DND-41 (cell line): ENCODE results near the gene SETBP1.

ENCODE experiments used
- ATAC-seq: fragments of 200-7000 bp; cut with Tn5 transposase; 3 replicates; pipeline ENCODE4 v1.9.1; 2021; ENCODE audit warnings: low read depth; ENCODE audit not compliant: insufficient read depth
- DNase-seq: peaks from one replicate; pipeline ENCODE4 v3.0.0-alpha.2; 2020
- H2AFZ ChIP-seq: 2 replicates; pipeline ENCODE4 v1.6.0; 2012; ENCODE audit warnings: low read depth, low read length
- H3K27ac ChIP-seq: 2 replicates; pipeline ENCODE4 v1.5.1; 2012; ENCODE audit warnings: low read length, inconsistent platforms
- H3K27me3 ChIP-seq: fragments of 200-600 bp; sonication (generic); 2 replicates; pipeline ENCODE4 v1.6.0; 2012; ENCODE audit warnings: low read length, mild to moderate bottlenecking, inconsistent platforms; ENCODE audit not compliant: insufficient read depth, poor library complexity
- H3K36me3 ChIP-seq: 2 replicates; pipeline ENCODE4 v1.5.1; 2012; ENCODE audit warnings: low read length, inconsistent platforms; ENCODE audit not compliant: insufficient read depth
- H3K4me1 ChIP-seq: 2 replicates; pipeline ENCODE4 v1.5.1; 2012; ENCODE audit warnings: mild to moderate bottlenecking, low read length; ENCODE audit not compliant: insufficient read depth
- H3K4me2 ChIP-seq: 2 replicates; pipeline ENCODE4 v1.6.0; 2012; ENCODE audit warnings: mild to moderate bottlenecking, moderate library complexity, low read length, inconsistent platforms; ENCODE audit not compliant: insufficient read depth
- H3K4me3 ChIP-seq, 2 experiments: fragments of 200-600 bp in 1 of 2; shearing (Covaris generic) in 1 of 2; 2 replicates each; pipeline ENCODE4 v1.5.1; 2012 to 2016; ENCODE audit warnings: inconsistent platforms in 2 of 2, low read length in 2 of 2, mild to moderate bottlenecking in 2 of 2, low read depth in 1 of 2, moderate library complexity in 1 of 2
- H3K79me2 ChIP-seq: 2 replicates; pipeline ENCODE4 v1.6.0; 2012; ENCODE audit warnings: low read length, inconsistent platforms; ENCODE audit not compliant: insufficient read depth
- H3K9ac ChIP-seq: 2 replicates; pipeline ENCODE4 v1.6.0; 2012; ENCODE audit warnings: low read depth, mild to moderate bottlenecking, inconsistent platforms, low read length, moderate library complexity
- H3K9me3 ChIP-seq: 2 replicates; pipeline ENCODE4 v1.5.1; 2012; ENCODE audit warnings: low read length, moderate library complexity, mild to moderate bottlenecking, inconsistent platforms; ENCODE audit not compliant: insufficient read depth, severe bottlenecking
- H4K20me1 ChIP-seq: 2 replicates; pipeline ENCODE4 v1.6.0; 2012; ENCODE audit warnings: low read length; ENCODE audit not compliant: insufficient read depth
- EZH2 ChIP-seq: IDR thresholded peaks from 3 replicates; pipeline ENCODE4 v1.6.1; 2012; ENCODE audit warnings: borderline replicate concordance, low read depth, mild to moderate bottlenecking, moderate library complexity, low read length, inconsistent platforms; ENCODE audit not compliant: severe bottlenecking
- TF ChIP-seq, protein P1 (sequence below): IDR thresholded peaks from 2 replicates; pipeline ENCODE4 v1.5.1; 2012; ENCODE audit warnings: borderline replicate concordance, low read length, moderate library complexity, mild to moderate bottlenecking; ENCODE audit not compliant: poor library complexity, severe bottlenecking; ENCODE audit errors: extremely low read depth

Gene SETBP1

GRCh38 chr18:44935455-44935854 is 254.8 kb downstream of the SETBP1 start:
- H3K4me3 ChIP-seq = no peak overlapping the region
- DNase-seq (no peak), ATAC-seq (no peak)
- no peaks in the 10 kb centered on the region for H4K20me1 ChIP-seq
- TF ChIP-seq EZH2 = no peak
- TF ChIP-seq, protein P1, sequence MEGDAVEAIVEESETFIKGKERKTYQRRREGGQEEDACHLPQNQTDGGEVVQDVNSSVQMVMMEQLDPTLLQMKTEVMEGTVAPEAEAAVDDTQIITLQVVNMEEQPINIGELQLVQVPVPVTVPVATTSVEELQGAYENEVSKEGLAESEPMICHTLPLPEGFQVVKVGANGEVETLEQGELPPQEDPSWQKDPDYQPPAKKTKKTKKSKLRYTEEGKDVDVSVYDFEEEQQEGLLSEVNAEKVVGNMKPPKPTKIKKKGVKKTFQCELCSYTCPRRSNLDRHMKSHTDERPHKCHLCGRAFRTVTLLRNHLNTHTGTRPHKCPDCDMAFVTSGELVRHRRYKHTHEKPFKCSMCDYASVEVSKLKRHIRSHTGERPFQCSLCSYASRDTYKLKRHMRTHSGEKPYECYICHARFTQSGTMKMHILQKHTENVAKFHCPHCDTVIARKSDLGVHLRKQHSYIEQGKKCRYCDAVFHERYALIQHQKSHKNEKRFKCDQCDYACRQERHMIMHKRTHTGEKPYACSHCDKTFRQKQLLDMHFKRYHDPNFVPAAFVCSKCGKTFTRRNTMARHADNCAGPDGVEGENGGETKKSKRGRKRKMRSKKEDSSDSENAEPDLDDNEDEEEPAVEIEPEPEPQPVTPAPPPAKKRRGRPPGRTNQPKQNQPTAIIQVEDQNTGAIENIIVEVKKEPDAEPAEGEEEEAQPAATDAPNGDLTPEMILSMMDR = no peak
- H3K27me3 ChIP-seq = no peaks in the 10 kb centered on the region
- no peak overlapping the region for H3K9ac ChIP-seq
- H3K9me3 ChIP-seq = peaks cover 7% of the 10 kb centered on the region
- H3K79me2 ChIP-seq = no peaks in the 10 kb centered on the region
- no peak overlapping the region for H3K4me2 ChIP-seq
- H3K27ac ChIP-seq = no peak overlapping the region
- H3K36me3 ChIP-seq = no peaks in the 10 kb centered on the region
- H3K4me1 ChIP-seq = peaks cover 2% of the 10 kb centered on the region; the same call in 1 of the 2 replicates
- H2AFZ ChIP-seq = no peak overlapping the region

DNA sequence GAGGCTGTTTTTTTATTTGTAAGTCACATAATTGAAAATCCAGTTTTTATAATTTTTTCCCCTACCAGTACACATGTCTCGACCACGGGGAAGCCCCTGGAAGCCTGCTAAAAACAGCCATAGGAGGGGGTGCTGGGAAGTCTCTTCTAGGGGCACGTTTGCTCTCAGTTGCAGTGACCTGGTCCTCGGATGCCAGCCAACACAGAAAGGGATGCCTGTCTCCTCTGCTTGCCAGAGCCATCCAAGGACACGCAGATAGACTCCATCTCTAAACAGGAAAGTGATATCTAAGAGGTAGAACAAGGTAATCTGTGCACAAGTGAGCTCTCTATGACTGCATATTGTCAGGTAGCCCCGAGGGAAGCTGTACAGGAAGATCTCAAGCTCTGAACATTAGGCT is 255.8 kb downstream of the SETBP1 start:
- peaks cover 2% of the 10 kb centered on the region; the same call in 1 of the 2 replicates for H3K4me1 ChIP-seq
- H3K27me3 ChIP-seq = no peaks in the 10 kb centered on the region
- DNase-seq = no peak
- peaks cover 7% of the 10 kb centered on the region for H3K9me3 ChIP-seq
- H3K9ac ChIP-seq = no peak overlapping the region
- H3K27ac ChIP-seq = no peak overlapping the region
- TF ChIP-seq, protein P1 = no peak
- TF ChIP-seq EZH2 = no peak
- H3K36me3 ChIP-seq = no peaks in the 10 kb centered on the region
- H3K79me2 ChIP-seq = no peaks in the 10 kb centered on the region
- no peak overlapping the region for H2AFZ ChIP-seq
- no peaks in the 10 kb centered on the region for H4K20me1 ChIP-seq
- H3K4me3 ChIP-seq = no peak overlapping the region
- ATAC-seq = no peak
- no peak overlapping the region for H3K4me2 ChIP-seq

DNA sequence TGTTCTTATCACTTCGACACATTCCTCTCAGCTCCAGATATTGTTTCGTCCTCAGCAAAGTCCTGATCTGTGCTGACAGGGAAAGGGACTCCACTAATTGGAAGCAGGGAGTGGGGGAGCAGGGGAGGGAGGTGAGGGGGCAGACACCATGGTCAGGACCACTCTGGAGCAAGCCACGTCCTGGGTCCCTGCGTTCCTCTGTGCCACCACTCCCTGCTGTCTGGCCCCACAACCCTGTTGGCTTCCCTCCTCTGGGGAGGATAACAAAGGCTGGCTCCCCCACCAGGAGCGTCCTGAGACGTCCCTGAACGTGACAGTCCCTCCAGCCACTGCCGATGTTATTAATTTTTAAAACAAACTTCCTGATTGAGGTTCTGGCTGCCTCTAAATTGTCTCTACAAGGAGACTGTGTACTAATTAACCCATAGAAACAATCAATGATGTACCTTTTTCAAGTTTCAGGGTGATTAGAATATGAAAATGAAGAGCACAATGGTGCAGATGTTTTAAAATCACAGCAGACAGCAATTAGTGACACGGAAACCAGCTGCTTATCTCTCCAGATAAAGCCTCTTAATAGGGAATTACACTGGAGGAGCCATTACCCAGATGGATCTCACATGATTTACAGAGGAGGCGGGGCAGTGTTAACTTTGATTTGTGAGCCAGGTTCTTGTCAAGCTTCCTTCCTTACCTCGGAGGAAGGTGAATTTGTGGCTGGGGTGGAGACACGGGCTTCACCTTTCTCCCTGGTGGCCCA is 257.5 kb downstream of the SETBP1 start:
- H3K27me3 ChIP-seq = no peaks in the 10 kb centered on the region
- no peaks in the 10 kb centered on the region for H3K4me1 ChIP-seq
- H3K4me2 ChIP-seq = no peak overlapping the region
- peaks cover 7% of the 10 kb centered on the region for H3K9me3 ChIP-seq
- no peak for ATAC-seq
- H3K9ac ChIP-seq = no peak overlapping the region
- H3K79me2 ChIP-seq = no peaks in the 10 kb centered on the region
- H4K20me1 ChIP-seq = no peaks in the 10 kb centered on the region
- H3K27ac ChIP-seq = no peak overlapping the region
- H3K4me3 ChIP-seq = no peak overlapping the region
- H2AFZ ChIP-seq = no peak overlapping the region
- no peaks in the 10 kb centered on the region for H3K36me3 ChIP-seq
- TF ChIP-seq, protein P1 = no peak
- DNase-seq = no peak
